Fibroblast of lung (primary cell): ENCODE measurements around the gene KCNMA1. TPM values are rescaled to one million over a fixed set of nuclear protein-coding genes. Genes with fewer than 3 reads are reported as not detected.
A peak's percentile ranks its signal among the peaks of the same experiment; 100 is the strongest.

ENCODE experiments used
- DNase-seq, 2 donors: peaks; one replicate each; pipeline versions ENCODE4 v3.0.0 to v3.0.0-alpha.2; 2010; ENCODE audit warnings: low read depth in 2 of 2
- H2AFZ ChIP-seq: 2 replicates; pipeline ENCODE4 v1.5.1; 2012; ENCODE audit warnings: low read length, control low read depth, inconsistent platforms
- H3K27ac ChIP-seq: 2 replicates; pipeline ENCODE4 v1.5.1; 2011; ENCODE audit warnings: low read length, control low read depth; ENCODE audit not compliant: insufficient read depth
- H3K27me3 ChIP-seq: 2 replicates; pipeline ENCODE4 v1.5.1; 2011; ENCODE audit warnings: mild to moderate bottlenecking, low read length; ENCODE audit not compliant: control insufficient read depth, insufficient read depth
- H3K36me3 ChIP-seq: 2 replicates; pipeline ENCODE4 v1.5.1; 2011; ENCODE audit warnings: low read length; ENCODE audit not compliant: control insufficient read depth, insufficient read depth
- H3K4me1 ChIP-seq: 2 replicates; pipeline ENCODE4 v1.5.1; 2011; ENCODE audit warnings: low read length; ENCODE audit not compliant: control insufficient read depth, insufficient read depth; ENCODE audit errors: extremely low read depth
- H3K4me2 ChIP-seq: 2 replicates; pipeline ENCODE4 v1.5.1; 2011; ENCODE audit warnings: low read length, control low read depth; ENCODE audit not compliant: insufficient read depth; ENCODE audit errors: extremely low read depth
- H3K4me3 ChIP-seq, 4 experiments: fragments of 200-600 bp in 1 of 4; sonication (generic) in 1 of 4; replicated peaks in 1 of 4; 2 replicates each; pipeline ENCODE4 v1.5.1; 2011 to 2016; ENCODE audit warnings: low read length in 4 of 4, low read depth in 3 of 4, mild to moderate bottlenecking in 3 of 4, control low read depth in 2 of 4, inconsistent platforms in 1 of 4, mixed read lengths in 1 of 4; ENCODE audit not compliant: insufficient read depth in 1 of 4; ENCODE audit errors: control extremely low read depth in 1 of 4
- H3K79me2 ChIP-seq: 2 replicates; pipeline ENCODE4 v1.5.1; 2012; ENCODE audit warnings: mild to moderate bottlenecking, low read length, inconsistent platforms; ENCODE audit not compliant: control insufficient read depth, insufficient read depth
- H3K9ac ChIP-seq: 2 replicates; pipeline ENCODE4 v1.5.1; 2011; ENCODE audit warnings: mild to moderate bottlenecking, low read length, control low read depth; ENCODE audit not compliant: insufficient read depth
- H3K9me3 ChIP-seq: 2 replicates; pipeline ENCODE4 v1.5.1; 2012; ENCODE audit warnings: low read depth, low read length; ENCODE audit not compliant: control insufficient read depth, insufficient read depth
- H4K20me1 ChIP-seq: 2 replicates; pipeline ENCODE4 v1.5.1; 2011; ENCODE audit warnings: low read length; ENCODE audit not compliant: control insufficient read depth, insufficient read depth; ENCODE audit errors: extremely low read depth
- CTCF ChIP-seq, 2 donors: IDR thresholded peaks in 1 of 2; conservative IDR thresholded peaks in 1 of 2; 1 replicate in 1 of 2; 2 replicates in 1 of 2; pipeline ENCODE4 v1.5.1; 2011 to 2012; ENCODE audit warnings: low read length in 2 of 2, control low read depth in 1 of 2, inconsistent platforms in 1 of 2, low read depth in 1 of 2, mild to moderate bottlenecking in 1 of 2
- EZH2 ChIP-seq: IDR thresholded peaks from 2 replicates; pipeline ENCODE4 v1.5.1; 2012; ENCODE audit warnings: low read length, control low read depth, mild to moderate bottlenecking; ENCODE audit errors: missing control alignments
- polyA plus RNA-seq, 2 donors: library from polyadenylated mRNA; depleted of rRNA in 1 of 2; stranded (reverse) in 1 of 2; unstranded in 1 of 2; fragments of >200 nt; gene quantifications; 2 replicates each; pipeline ENCODE4 v1.2.1, GENCODE V29; 2011 to 2012; ENCODE audit warnings: missing spikeins in 1 of 2
- total RNA-seq: library from RNA; depleted of rRNA; stranded (reverse); fragments of >200 nt; gene quantifications from 2 replicates; pipeline ENCODE4 v1.2.1, GENCODE V29; 2014

Gene KCNMA1
- total and polyA plus RNA-seq, 2 donors (not counting 1 experiment from before 2014, with no cell fraction given): 31.0 to 138 TPM

GRCh38 chr10:77411805-77412204, 225.8 kb downstream of the KCNMA1 start:
- no peak overlapping the region for H3K27ac ChIP-seq
- H3K27me3 ChIP-seq: no peaks in the 10 kb centered on the region
- no peak overlapping the region for H2AFZ ChIP-seq
- TF ChIP-seq EZH2 (no peak), CTCF (conservative IDR thresholded peaks at IDR 0.05 in 1 of 2, IDR thresholded peaks at IDR 0.05 in 1 of 2; ENCODE audit: low read depth in 1 of 2, low read length in 2 of 2) (no peak)
- H3K4me2 ChIP-seq: no peak overlapping the region
- H3K79me2 ChIP-seq: peaks cover 1% of the 10 kb centered on the region
- no peaks in the 10 kb centered on the region for H3K9me3 ChIP-seq
- H3K4me3 ChIP-seq: no peak overlapping the region
- peaks cover 23% of the 10 kb centered on the region for H3K4me1 ChIP-seq
- H3K9ac ChIP-seq: peak overlapping the region; percentile 1
- H4K20me1 ChIP-seq: no peaks in the 10 kb centered on the region
- no peak for DNase-seq
- H3K36me3 ChIP-seq: no peaks in the 10 kb centered on the region

GRCh38 chr10:77410523-77410922, 227.1 kb downstream of the KCNMA1 start:
- no peak for TF ChIP-seq CTCF (conservative IDR thresholded peaks at IDR 0.05 in 1 of 2, IDR thresholded peaks at IDR 0.05 in 1 of 2; ENCODE audit: low read depth in 1 of 2, low read length in 2 of 2)
- TF ChIP-seq EZH2: no peak
- peaks cover 1% of the 10 kb centered on the region for H3K79me2 ChIP-seq

GRCh38 chr10:77409697-77410471, 227.7 kb downstream of the KCNMA1 start:
- H3K27ac ChIP-seq: no peak overlapping the region
- H2AFZ ChIP-seq: no peak overlapping the region
- peaks cover 1% of the 10 kb centered on the region for H3K79me2 ChIP-seq
- DNase-seq: no peak
- no peaks in the 10 kb centered on the region for H3K36me3 ChIP-seq
- H3K27me3 ChIP-seq: no peaks in the 10 kb centered on the region
- no peak overlapping the region for H3K4me3 ChIP-seq
- H3K4me2 ChIP-seq: no peak overlapping the region
- no peaks in the 10 kb centered on the region for H4K20me1 ChIP-seq
- H3K4me1 ChIP-seq: peaks cover 18% of the 10 kb centered on the region
- H3K9ac ChIP-seq: no peak overlapping the region
- TF ChIP-seq CTCF (conservative IDR thresholded peaks at IDR 0.05 in 1 of 2, IDR thresholded peaks at IDR 0.05 in 1 of 2; ENCODE audit: low read depth in 1 of 2, low read length in 2 of 2): no peak
- no peak for TF ChIP-seq EZH2
- H3K9me3 ChIP-seq: no peaks in the 10 kb centered on the region

More at GRCh38 chr10:77410523-77410922, 227.1 kb downstream of the KCNMA1 start:
- Histone ChIP-seq H3K27ac (no peak overlapping the region), H2AFZ (no peak overlapping the region), H4K20me1 (no peaks in the 10 kb centered on the region), H3K27me3 (no peaks in the 10 kb centered on the region), H3K9me3 (no peaks in the 10 kb centered on the region), H3K4me2 (peak overlapping the region; percentile 41), H3K9ac (no peak overlapping the region), H3K4me1 (peaks cover 21% of the 10 kb centered on the region), H3K36me3 (no peaks in the 10 kb centered on the region), H3K4me3 (no peak overlapping the region)
- no peak for DNase-seq
